Ishikawa (cell line): ENCODE measurements around the gene EIF3B.

ENCODE experiments used
- CEBPB ChIP-seq: IDR thresholded peaks from 2 replicates; pipeline ENCODE4 v1.6.1; 2012
- CREB1 ChIP-seq: IDR thresholded peaks from 2 replicates; pipeline ENCODE4 v1.6.1; 2012; ENCODE audit warnings: low read depth
- EGR1 ChIP-seq: IDR thresholded peaks from 2 replicates; pipeline ENCODE4 v1.6.1; 2012
- EP300 ChIP-seq: IDR thresholded peaks from 2 replicates; pipeline ENCODE4 v1.6.1; 2012; ENCODE audit warnings: borderline replicate concordance
- FOXM1 ChIP-seq: IDR thresholded peaks from 2 replicates; pipeline ENCODE4 v1.6.1; 2012; ENCODE audit warnings: low read depth, borderline replicate concordance
- MAX ChIP-seq: IDR thresholded peaks from 2 replicates; pipeline ENCODE4 v1.6.1; 2012
- NFIC ChIP-seq: IDR thresholded peaks from 2 replicates; pipeline ENCODE4 v1.6.1; 2012
- RAD21 ChIP-seq: IDR thresholded peaks from 2 replicates; pipeline ENCODE4 v1.6.1; 2012; ENCODE audit warnings: low read depth
- REST ChIP-seq: IDR thresholded peaks from 2 replicates; pipeline ENCODE4 v1.6.1; 2012; ENCODE audit warnings: low read depth, mild to moderate bottlenecking
- TAF1 ChIP-seq: IDR thresholded peaks from 2 replicates; pipeline ENCODE4 v1.6.1; 2012; ENCODE audit warnings: low read depth, mild to moderate bottlenecking
- TCF12 ChIP-seq: IDR thresholded peaks from 2 replicates; pipeline ENCODE4 v1.6.1; 2012; ENCODE audit warnings: low read depth
- TEAD4 ChIP-seq: IDR thresholded peaks from 2 replicates; pipeline ENCODE4 v1.6.1; 2012
- USF1 ChIP-seq: IDR thresholded peaks from 2 replicates; pipeline ENCODE4 v1.6.1; 2012
- YY1 ChIP-seq: IDR thresholded peaks from 2 replicates; pipeline ENCODE4 v1.6.1; 2012; ENCODE audit warnings: low read depth
- ZBTB7A ChIP-seq: IDR thresholded peaks from 2 replicates; pipeline ENCODE4 v1.6.1; 2012; ENCODE audit warnings: low read depth

The EIF3B gene

GRCh38 chr7:2309889-2310331 is 44.7 kb upstream of the EIF3B start:
- TF ChIP-seq USF1 (no peak), CEBPB (no peak), REST (no peak), YY1 (no peak), TAF1 (no peak), EP300 (no peak), NFIC (no peak), TCF12 (no peak), ZBTB7A (no peak)

GRCh38 chr7:2312267-2312929 is 42.2 kb upstream of the EIF3B start:
- TF ChIP-seq FOXM1 (no peak), TAF1 (no peak), CEBPB (no peak), EGR1 (no peak), NFIC (no peak), YY1 (no peak)

- no peak for TF ChIP-seq EGR1
- TF ChIP-seq RAD21 = no peak
- no peak for TF ChIP-seq YY1
- TF ChIP-seq TCF12 = no peak
- TF ChIP-seq ZBTB7A = no peak
- TF ChIP-seq CREB1 = no peak
- no peak for TF ChIP-seq USF1
- TF ChIP-seq TEAD4 = no peak
- no peak for TF ChIP-seq NFIC
- TF ChIP-seq EP300 = no peak
- no peak for TF ChIP-seq REST
- TF ChIP-seq TAF1 = no peak
- TF ChIP-seq MAX = no peak
- no peak for TF ChIP-seq FOXM1
- no peak for TF ChIP-seq CEBPB
Measured at GRCh38 chr7:2313450-2314208, 41.0 kb upstream of the EIF3B start.

GRCh38 chr7:2314209-2314955 is 40.2 kb upstream of the EIF3B start, which contains the start of gene SNX8:
Gene SNX8 (minus strand): TSS chr7:2314441. CDS start chr7:2314421, 20 bp downstream.
- TF ChIP-seq EGR1 = peak; percentile 53; the same call in 1 of the 2 replicates
- no peak for TF ChIP-seq REST
- TF ChIP-seq TAF1 = 0 out of 2 replicates have a peak, but pooled peaks have one; percentile 42
- TF ChIP-seq TEAD4 = no peak
- peak; percentile 94 for TF ChIP-seq USF1
- no peak for TF ChIP-seq CREB1
- TF ChIP-seq TCF12 = peak; percentile 23; the same call in 1 of the 2 replicates
- TF ChIP-seq YY1 = peak; percentile 50; the same call in 1 of the 2 replicates
- TF ChIP-seq RAD21 = no peak
- TF ChIP-seq MAX = peak; percentile 87
- no peak for TF ChIP-seq NFIC
- no peak for TF ChIP-seq ZBTB7A
